A673 (cell line): ENCODE results near the gene USP25. TPM values are rescaled to one million over a fixed set of nuclear protein-coding genes. Genes with fewer than 3 reads are reported as not detected.

ENCODE experiments used
- BruUV-seq: library from RNA; stranded (reverse); fragments of 400-500 nt; replicated peaks from 2 replicates; lab custom pipeline; 2021; lab: Mats Ljungman, UMichigan
- CTCF ChIA-PET: fragments of 300-600 bp; sonication (Branson Sonifier 250); formaldehyde crosslinking; loops from one replicate; lab custom pipeline; 2022; ENCODE audit warnings: antibody characterized with exemption; lab: Charles Lee
- POLR2A ChIA-PET: fragments of 300-600 bp; sonication (Branson Sonifier 250); formaldehyde crosslinking; loops from one replicate; lab custom pipeline; 2022; ENCODE audit warnings: antibody characterized with exemption; ENCODE audit not compliant: low non-redundant PET; lab: Charles Lee
- DNase-seq: peaks from one replicate; pipeline ENCODE4 v3.0.0-alpha.2; 2015; ENCODE audit warnings: low spot score
- H3K27ac ChIP-seq: fragments of 200-600 bp; sonication (generic); 2 replicates; pipeline ENCODE4 v1.5.1; 2016; ENCODE audit warnings: mixed run types, low read depth, mild to moderate bottlenecking, mixed read lengths, antibody characterized with exemption, low read length; ENCODE audit not compliant: poor library complexity, severe bottlenecking
- H3K27me3 ChIP-seq: fragments of 200-600 bp; sonication (generic); replicated peaks from 2 replicates; pipeline ENCODE4 v1.6.1; 2017; ENCODE audit warnings: mixed run types, low read depth, mild to moderate bottlenecking, mixed read lengths, antibody characterized with exemption, low read length; ENCODE audit not compliant: insufficient read depth, poor library complexity
- H3K36me3 ChIP-seq: fragments of 200-600 bp; sonication (generic); 2 replicates; pipeline ENCODE4 v1.6.1; 2016; ENCODE audit warnings: mixed run types, mild to moderate bottlenecking, mixed read lengths, antibody characterized with exemption, low read length; ENCODE audit not compliant: insufficient read depth, poor library complexity, severe bottlenecking
- H3K4me1 ChIP-seq: fragments of 200-600 bp; sonication (generic); 2 replicates; pipeline ENCODE4 v1.6.1; 2017; ENCODE audit warnings: mixed run types, mild to moderate bottlenecking, mixed read lengths, antibody characterized with exemption, low read length; ENCODE audit not compliant: insufficient read depth, poor library complexity, severe bottlenecking
- H3K4me3 ChIP-seq: fragments of 200-600 bp; sonication (generic); 2 replicates; pipeline ENCODE4 v1.5.1; 2016; ENCODE audit warnings: low read depth, mixed run types, mild to moderate bottlenecking, mixed read lengths, low read length; ENCODE audit not compliant: poor library complexity, severe bottlenecking
- H3K9me3 ChIP-seq: fragments of 200-600 bp; sonication (generic); 2 replicates; pipeline ENCODE4 v1.6.1; 2016; ENCODE audit warnings: mixed run types, low read depth, mild to moderate bottlenecking, mixed read lengths, antibody characterized with exemption, low read length; ENCODE audit not compliant: poor library complexity, severe bottlenecking
- CTCF ChIP-seq: fragments of 300-800, 200-600 bp; sonication (generic); conservative IDR thresholded peaks from 2 replicates; pipeline ENCODE4 v1.5.1; 2017; ENCODE audit warnings: low read depth, mild to moderate bottlenecking, antibody characterized with exemption, low read length, moderate library complexity, mixed read lengths
- EZH2 ChIP-seq: fragments of 200-600 bp; sonication (generic); IDR thresholded peaks from 2 replicates; pipeline ENCODE4 v1.6.1; 2017; ENCODE audit warnings: borderline replicate concordance, low read depth, mild to moderate bottlenecking, mixed read lengths, antibody characterized with exemption, low read length; ENCODE audit not compliant: poor library complexity, severe bottlenecking
- intact Hi-C: fragments of 100-400 bp; cut with micrococcal nuclease; formaldehyde crosslinking; loops from one replicate; pipeline ENCODE4 v1.10.0; 2022; ENCODE audit not compliant: unreplicated experiment
- total RNA-seq: library from RNA; stranded (reverse); gene quantifications from 2 replicates; pipeline ENCODE4 v1.2.3, GENCODE V29; 2021

USP25 gene
- total RNA-seq, 1 experiment from 2014 or later = 27.5 TPM

DNA sequence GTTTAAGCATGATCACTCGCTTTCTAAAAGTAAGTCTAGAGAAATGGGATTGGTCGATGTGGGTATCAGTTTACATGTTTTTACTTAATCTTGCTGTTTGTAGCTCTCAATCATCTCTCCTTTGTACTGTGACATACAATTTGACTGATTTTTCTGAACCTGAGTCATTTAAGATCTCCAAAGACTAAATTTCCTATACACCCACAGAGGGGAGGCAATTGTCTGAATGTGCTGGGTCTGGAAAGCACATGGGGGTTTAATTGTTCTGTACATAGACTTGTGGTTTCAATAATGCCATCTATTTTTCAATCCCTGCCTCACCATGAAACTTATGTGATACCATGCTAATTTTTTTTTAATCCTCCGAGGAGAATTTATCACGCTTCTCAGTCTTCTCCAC, 65.8 kb downstream of the USP25 start:
- ChIA-PET POLR2A (no interaction called here), CTCF (no interaction called here)
- no peaks in the 10 kb centered on the region for H3K27me3 ChIP-seq
- no peaks in the 10 kb centered on the region for H3K9me3 ChIP-seq
- BruUV-seq = no TSS peak
- TF ChIP-seq CTCF (no peak), EZH2 (no peak)
- no peak overlapping the region for H3K4me3 ChIP-seq
- peak; percentile 69 for DNase-seq
- peaks cover 8% of the 10 kb centered on the region for H3K36me3 ChIP-seq
- intact Hi-C loops = no loop called here
- peaks cover 37% of the 10 kb centered on the region for H3K4me1 ChIP-seq
- H3K27ac ChIP-seq = no peak overlapping the region

DNA sequence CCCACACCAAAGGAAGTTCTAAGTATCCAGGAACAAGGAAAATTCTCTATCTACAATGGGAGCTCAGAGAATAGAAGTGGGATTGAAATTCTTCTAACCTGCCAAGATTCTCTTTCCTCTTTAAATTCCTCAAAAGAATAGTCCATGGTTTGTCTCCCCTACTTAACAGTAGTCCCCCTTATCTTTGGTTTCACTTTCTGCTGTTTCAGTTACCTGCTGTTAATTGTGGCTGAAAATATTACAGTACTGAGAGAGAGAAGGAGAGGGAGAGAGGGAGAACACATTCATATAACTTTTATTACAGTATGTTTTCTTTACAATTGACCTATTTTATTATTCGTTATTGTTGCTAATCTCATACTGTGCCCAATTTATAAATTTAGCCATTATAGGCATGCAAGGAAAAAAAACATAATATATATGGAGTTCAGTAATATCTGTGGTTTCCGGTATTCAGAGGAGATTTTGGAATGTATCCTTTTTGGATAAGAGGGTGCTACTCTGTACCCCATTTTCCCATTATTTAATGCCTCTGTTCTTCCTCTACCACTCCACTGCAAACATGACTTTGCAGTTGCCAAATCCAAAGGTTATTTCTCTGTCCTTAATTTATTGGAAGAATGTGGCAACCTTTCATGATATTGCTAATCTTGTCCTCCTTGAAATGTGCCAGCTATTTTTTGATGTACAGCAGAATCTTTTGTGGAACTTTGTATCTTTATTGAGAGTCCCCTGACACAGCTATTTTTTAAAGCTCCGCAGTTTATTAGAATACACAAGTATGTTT, 68.0 kb downstream of the USP25 start:
- ChIA-PET POLR2A (no interaction called here), CTCF (no interaction called here)

GRCh38 chr21:15801352-15801863, 71.6 kb downstream of the USP25 start:
- BruUV-seq = no TSS peak
- no peak for DNase-seq
- Histone ChIP-seq H3K9me3 (no peaks in the 10 kb centered on the region), H3K4me1 (peaks cover 14% of the 10 kb centered on the region), H3K27ac (no peak overlapping the region), H3K27me3 (no peaks in the 10 kb centered on the region), H3K36me3 (peaks cover 4% of the 10 kb centered on the region), H3K4me3 (no peak overlapping the region)
- ChIA-PET CTCF (no interaction called here), POLR2A (no interaction called here)
- TF ChIP-seq CTCF (no peak), EZH2 (no peak)
- intact Hi-C loops = no loop called here

More for the DNA sequence above, 68.0 kb downstream of the USP25 start:
- Histone ChIP-seq H3K9me3 (no peaks in the 10 kb centered on the region), H3K4me3 (no peak overlapping the region), H3K4me1 (peaks cover 33% of the 10 kb centered on the region), H3K27ac (peak overlapping the region; percentile 18), H3K36me3 (peaks cover 5% of the 10 kb centered on the region), H3K27me3 (no peaks in the 10 kb centered on the region)
- intact Hi-C loops = no loop called here
- DNase-seq = no peak
- TF ChIP-seq CTCF (no peak), EZH2 (no peak)
- no TSS peak for BruUV-seq
